Calu3 (cell line): ENCODE results near the gene CNFN. TPM values are rescaled to one million over a fixed set of nuclear protein-coding genes. Genes with fewer than 3 reads are reported as not detected.

ENCODE experiments used
- BruUV-seq: library from RNA; stranded (reverse); fragments of 400-500 nt; replicated peaks from 2 replicates; lab custom pipeline; 2021; lab: Mats Ljungman, UMichigan
- CTCF ChIA-PET: fragments of 300-600 bp; sonication (Branson Sonifier 250); formaldehyde crosslinking; loops from one replicate; lab custom pipeline; 2022; ENCODE audit warnings: antibody characterized with exemption; lab: Charles Lee
- DNase-seq: peaks from one replicate; pipeline ENCODE4 v3.0.0; 2022
- H3K27ac Mint-ChIP-seq: one replicate; pipeline ENCODE4 v1.8.0; 2022; ENCODE audit warnings: mixed read lengths; ENCODE audit not compliant: unreplicated experiment
- H3K27me3 Mint-ChIP-seq: one replicate; pipeline ENCODE4 v1.8.0; 2022; ENCODE audit warnings: mixed read lengths; ENCODE audit not compliant: unreplicated experiment
- H3K36me3 Mint-ChIP-seq: one replicate; pipeline ENCODE4 v1.8.0; 2022; ENCODE audit warnings: mild to moderate bottlenecking, moderate library complexity, mixed read lengths; ENCODE audit not compliant: insufficient read depth, unreplicated experiment
- H3K4me1 Mint-ChIP-seq: one replicate; pipeline ENCODE4 v1.8.0; 2022; ENCODE audit warnings: mild to moderate bottlenecking, low read depth, mixed read lengths; ENCODE audit not compliant: unreplicated experiment
- H3K4me3 Mint-ChIP-seq: one replicate; pipeline ENCODE4 v1.8.0; 2022; ENCODE audit warnings: mild to moderate bottlenecking, low read depth, moderate library complexity, mixed read lengths; ENCODE audit not compliant: unreplicated experiment
- H3K9me3 Mint-ChIP-seq: one replicate; pipeline ENCODE4 v1.8.0; 2022; ENCODE audit warnings: low read depth, mixed read lengths; ENCODE audit not compliant: unreplicated experiment
- intact Hi-C: fragments of 100-400 bp; cut with micrococcal nuclease; formaldehyde crosslinking; loops from one replicate; pipeline ENCODE4 v1.10.0; 2022; ENCODE audit not compliant: unreplicated experiment
- total RNA-seq: library from RNA; stranded (reverse); gene quantifications from 2 replicates; pipeline ENCODE4 v1.2.3, GENCODE V29; 2022
- TF ChIP-seq, protein P1 (sequence below): fragments of 200-600 bp; IDR thresholded peaks from one replicate; pipeline ENCODE4 v1.8.0; 2022; ENCODE audit warnings: antibody characterized with exemption; ENCODE audit not compliant: unreplicated experiment

Gene CNFN
- total RNA-seq, 1 experiment from 2014 or later: 1.6 TPM

DNA sequence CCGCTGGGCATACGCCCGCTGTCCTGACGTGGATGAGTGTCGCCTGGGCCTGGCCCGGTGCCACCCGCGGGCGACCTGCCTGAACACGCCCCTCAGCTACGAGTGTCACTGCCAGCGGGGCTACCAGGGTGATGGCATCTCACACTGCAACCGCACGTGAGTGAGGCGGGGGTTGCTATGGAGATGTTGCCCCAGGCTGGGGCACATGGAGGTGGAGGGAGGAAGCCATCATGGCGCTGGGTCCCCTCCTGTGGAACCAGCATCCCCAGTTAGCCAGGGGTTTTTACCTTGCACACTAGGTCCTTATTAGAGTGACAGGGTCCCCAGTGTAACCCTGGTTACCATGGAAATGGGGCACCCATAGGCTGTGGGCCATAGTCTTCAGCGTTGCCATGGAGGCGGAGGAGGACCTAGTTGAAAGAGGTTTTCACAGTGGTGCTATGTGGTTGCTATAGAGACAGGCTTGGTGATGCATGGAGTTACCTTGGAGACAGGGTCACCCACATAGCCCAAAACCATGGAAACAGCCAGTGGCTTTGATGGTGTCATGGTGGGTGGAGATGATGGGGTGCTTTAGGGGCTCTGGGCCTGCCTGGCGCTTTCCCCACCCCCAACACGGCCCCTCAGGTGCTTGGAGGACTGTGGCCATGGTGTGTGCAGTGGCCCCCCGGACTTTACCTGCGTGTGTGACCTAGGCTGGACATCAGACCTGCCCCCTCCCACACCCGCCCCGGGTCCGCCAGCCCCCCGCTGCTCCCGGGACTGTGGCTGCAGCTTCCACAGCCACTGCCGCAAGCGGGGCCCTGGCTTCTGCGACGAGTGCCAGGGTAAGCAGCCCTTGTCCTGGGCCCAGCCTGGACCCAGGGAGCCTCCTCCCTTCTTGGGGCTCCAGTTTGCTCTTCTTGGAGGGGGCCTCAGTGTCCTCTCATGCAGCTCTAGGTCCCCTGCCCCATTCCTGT lies 37.5 kb downstream of the CNFN start:
- no peak overlapping the region for H3K27ac Mint-ChIP-seq
- no peaks in the 10 kb centered on the region for H3K4me1 Mint-ChIP-seq
- CTCF ChIA-PET: no interaction called here
- H3K27me3 Mint-ChIP-seq: no peaks in the 10 kb centered on the region
- TF ChIP-seq, protein P1, sequence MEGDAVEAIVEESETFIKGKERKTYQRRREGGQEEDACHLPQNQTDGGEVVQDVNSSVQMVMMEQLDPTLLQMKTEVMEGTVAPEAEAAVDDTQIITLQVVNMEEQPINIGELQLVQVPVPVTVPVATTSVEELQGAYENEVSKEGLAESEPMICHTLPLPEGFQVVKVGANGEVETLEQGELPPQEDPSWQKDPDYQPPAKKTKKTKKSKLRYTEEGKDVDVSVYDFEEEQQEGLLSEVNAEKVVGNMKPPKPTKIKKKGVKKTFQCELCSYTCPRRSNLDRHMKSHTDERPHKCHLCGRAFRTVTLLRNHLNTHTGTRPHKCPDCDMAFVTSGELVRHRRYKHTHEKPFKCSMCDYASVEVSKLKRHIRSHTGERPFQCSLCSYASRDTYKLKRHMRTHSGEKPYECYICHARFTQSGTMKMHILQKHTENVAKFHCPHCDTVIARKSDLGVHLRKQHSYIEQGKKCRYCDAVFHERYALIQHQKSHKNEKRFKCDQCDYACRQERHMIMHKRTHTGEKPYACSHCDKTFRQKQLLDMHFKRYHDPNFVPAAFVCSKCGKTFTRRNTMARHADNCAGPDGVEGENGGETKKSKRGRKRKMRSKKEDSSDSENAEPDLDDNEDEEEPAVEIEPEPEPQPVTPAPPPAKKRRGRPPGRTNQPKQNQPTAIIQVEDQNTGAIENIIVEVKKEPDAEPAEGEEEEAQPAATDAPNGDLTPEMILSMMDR: no peak
- intact Hi-C loops: no loop called here
- H3K4me3 Mint-ChIP-seq: no peak overlapping the region
- BruUV-seq: no TSS peak
- peaks cover 4% of the 10 kb centered on the region for H3K36me3 Mint-ChIP-seq
- no peaks in the 10 kb centered on the region for H3K9me3 Mint-ChIP-seq
- DNase-seq: no peak

DNA sequence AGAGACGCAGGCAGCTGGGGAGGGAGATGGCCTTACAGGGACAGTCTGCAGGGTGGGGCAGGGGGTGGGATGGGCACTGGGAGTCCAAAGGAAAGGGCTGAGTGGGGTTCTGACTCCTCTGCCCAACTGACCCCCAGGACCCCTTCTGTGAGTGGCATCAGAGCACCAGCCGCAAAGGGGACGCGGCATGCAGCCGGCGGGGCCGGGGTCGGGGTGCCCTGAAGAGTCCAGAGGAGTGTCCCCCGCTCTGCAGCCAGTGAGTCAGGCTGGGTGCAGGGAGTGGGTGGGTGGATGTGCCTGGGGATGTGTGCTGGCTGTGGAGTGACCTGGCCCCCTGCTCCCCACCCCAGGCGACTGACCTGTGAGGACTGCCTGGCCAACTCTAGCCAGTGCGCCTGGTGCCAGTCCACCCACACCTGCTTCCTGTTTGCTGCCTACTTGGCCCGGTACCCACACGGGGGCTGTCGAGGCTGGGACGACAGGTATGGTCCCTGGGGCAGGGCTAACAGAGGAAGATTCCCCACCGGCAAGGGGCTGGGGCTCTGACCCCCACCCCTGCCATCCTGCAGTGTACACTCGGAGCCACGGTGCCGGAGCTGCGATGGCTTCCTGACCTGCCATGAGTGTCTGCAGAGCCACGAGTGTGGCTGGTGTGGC lies 38.9 kb downstream of the CNFN start:
- Mint-ChIP-seq H3K27me3 (no peaks in the 10 kb centered on the region), H3K4me3 (no peak overlapping the region), H3K4me1 (no peaks in the 10 kb centered on the region), H3K36me3 (no peaks in the 10 kb centered on the region), H3K9me3 (no peaks in the 10 kb centered on the region), H3K27ac (no peak overlapping the region)
- intact Hi-C loops: no loop called here
- TF ChIP-seq, protein P1: no peak
- no TSS peak for BruUV-seq
- DNase-seq: no peak
- CTCF ChIA-PET: no interaction called here

DNA sequence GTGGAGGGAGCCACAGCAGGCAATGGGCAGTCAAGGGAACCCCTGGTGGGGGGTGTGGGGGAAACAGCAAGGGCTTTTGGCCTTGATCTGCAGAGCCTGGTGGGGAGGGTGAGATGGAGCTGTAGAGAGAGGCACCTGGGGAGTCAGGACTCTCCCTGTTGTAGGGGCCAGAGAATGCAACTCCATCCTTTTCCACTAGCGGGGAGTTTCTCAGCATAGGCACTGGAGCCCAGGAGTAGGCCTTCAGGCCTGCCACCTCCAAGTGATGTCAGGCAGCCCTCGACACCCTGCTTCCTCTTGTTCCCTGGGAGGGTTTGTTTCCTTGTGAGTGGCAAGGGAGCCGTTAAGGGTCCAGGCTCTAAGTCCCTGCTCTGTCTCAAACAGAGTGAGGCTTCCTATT lies 39.7 kb downstream of the CNFN start:
- intact Hi-C loops: no loop called here
- Mint-ChIP-seq H3K4me3 (no peak overlapping the region), H3K9me3 (no peaks in the 10 kb centered on the region), H3K36me3 (no peaks in the 10 kb centered on the region), H3K27me3 (no peaks in the 10 kb centered on the region), H3K4me1 (no peaks in the 10 kb centered on the region), H3K27ac (no peak overlapping the region)
- CTCF ChIA-PET: no interaction called here
- TF ChIP-seq, protein P1: peak; percentile 17
- DNase-seq: no peak
- no TSS peak for BruUV-seq

DNA sequence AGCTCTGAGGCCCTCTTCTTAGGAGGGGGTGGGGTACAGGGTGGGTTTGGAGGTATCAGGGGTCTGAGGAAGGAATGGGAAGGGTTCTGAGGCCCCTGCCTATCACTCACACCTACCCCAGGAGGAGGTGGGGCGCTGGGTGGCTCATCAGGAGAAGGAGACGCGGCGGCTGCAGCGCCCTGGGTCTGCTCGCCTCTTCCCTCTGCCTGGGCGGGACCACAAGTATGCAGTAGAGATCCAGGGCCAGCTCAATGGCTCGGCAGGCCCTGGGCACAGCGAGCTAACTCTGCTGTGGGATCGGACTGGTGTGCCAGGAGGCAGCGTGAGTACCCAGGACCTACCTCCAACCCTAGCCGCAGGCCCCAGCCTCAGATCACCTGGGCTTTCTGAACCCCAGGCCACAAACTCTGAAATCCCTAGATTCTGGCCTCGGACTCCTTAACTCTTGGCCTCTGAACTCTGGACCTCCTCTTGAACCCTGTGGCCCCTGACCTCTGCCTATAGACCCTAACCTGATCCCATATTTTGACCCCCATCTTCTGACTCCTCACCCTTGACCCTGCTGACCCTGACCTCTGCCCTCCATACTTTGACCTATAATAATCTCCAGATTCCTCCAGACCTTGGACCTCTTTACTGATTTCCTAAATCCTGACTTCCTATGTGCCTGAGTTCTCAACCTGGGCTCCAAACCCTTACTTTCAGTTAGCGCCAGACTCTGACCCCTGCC lies 40.6 kb downstream of the CNFN start:
- Mint-ChIP-seq H3K9me3 (no peaks in the 10 kb centered on the region), H3K4me1 (no peaks in the 10 kb centered on the region), H3K27me3 (no peaks in the 10 kb centered on the region), H3K4me3 (no peak overlapping the region), H3K27ac (no peak overlapping the region), H3K36me3 (no peaks in the 10 kb centered on the region)
- intact Hi-C loops: no loop called here
- no TSS peak for BruUV-seq
- CTCF ChIA-PET: interaction anchor here (0.6 to 0.9 kb wide), 2 partner anchors 236 to 476 kb away, joined by 3 to 6 read pairs; no protein-coding TSS in a partner anchor
- TF ChIP-seq, protein P1: no peak
- no peak for DNase-seq
